ENCODE results near the gene DSCAML1.

GRCh38 chr11:117679461-117679860 lies 117.6 kb downstream of the DSCAML1 start:
- TF ChIP-seq LEF1 (IDR thresholded peaks at IDR 0.05; ENCODE audit: borderline replicate concordance) (no peak), NFRKB (IDR thresholded peaks at IDR 0.05) (no peak), HDGF (IDR thresholded peaks at IDR 0.05; ENCODE audit: borderline replicate concordance) (no peak), SUZ12 (IDR thresholded peaks at IDR 0.05) (no peak), FOXM1 (IDR thresholded peaks at IDR 0.05; ENCODE audit: borderline replicate concordance) (no peak), SP1 (IDR thresholded peaks at IDR 0.05) (no peak), CTBP1 (IDR thresholded peaks at IDR 0.05; ENCODE audit: borderline replicate concordance) (no peak), BHLHE40 (IDR thresholded peaks at IDR 0.05; ENCODE audit: borderline replicate concordance) (no peak), TARDBP (IDR thresholded peaks at IDR 0.05) (no peak), ELF4 (IDR thresholded peaks at IDR 0.05) (no peak), FOXK2 (IDR thresholded peaks at IDR 0.05) (no peak), ZNF384 (IDR thresholded peaks at IDR 0.05) (no peak)
